OCI-M1 (cell line): ENCODE data around the gene SMC5.
A peak's percentile ranks its signal among the peaks of the same experiment; 100 is the strongest.
"Not testable (repeated sequence)": the region's sequence is repeated elsewhere in the genome, so short reads cannot be mapped to it uniquely, and the experiment has no call there.

ENCODE experiments used
- DNase-seq: peaks from one replicate; lab custom pipeline; 2025; lab: John Stamatoyannopoulos, UW

The SMC5 gene

DNA sequence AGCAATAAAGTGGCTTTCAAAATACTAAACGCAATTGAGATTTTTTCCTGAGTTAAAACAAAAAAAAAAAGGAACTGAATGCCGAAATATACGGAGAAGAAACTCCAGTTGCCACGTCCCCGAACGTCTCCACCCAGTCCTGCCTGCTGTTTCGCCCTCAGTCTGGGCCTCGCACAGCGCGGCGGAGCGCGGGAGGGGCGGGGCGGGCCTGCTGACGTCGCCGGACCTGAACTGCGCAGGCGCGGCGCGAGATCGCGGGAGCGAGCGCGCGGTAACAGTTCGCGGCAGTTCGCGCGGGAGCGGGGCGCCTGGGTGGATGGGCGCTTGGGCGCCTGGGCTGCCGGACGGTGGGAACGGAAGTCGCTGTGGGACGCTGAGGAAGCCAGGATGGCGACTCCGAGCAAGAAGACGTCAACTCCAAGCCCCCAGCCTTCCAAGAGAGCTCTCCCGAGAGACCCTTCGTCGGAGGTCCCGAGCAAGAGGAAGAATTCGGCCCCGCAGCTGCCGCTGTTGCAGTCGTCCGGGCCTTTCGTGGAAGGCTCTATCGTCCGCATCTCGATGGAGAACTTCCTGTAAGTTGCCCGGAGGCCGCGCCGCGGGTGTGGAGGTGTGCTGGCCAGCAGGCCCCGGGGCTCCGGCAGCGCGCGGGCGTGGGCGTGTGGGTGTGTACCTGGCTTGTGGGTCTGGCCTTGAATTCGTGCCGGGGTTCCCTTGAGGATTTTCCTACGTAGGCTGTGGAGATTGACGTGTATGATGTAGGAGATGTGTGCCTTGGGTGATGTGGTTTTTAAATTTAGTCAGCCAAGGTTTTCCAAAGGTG lies at the start of gene SMC5:
SMC5 (plus strand) TSS at position 287 of the 820 bp plus-strand sequence; CDS start at position 388, 101 bp downstream.
- DNase-seq = peak; percentile 94

DNA sequence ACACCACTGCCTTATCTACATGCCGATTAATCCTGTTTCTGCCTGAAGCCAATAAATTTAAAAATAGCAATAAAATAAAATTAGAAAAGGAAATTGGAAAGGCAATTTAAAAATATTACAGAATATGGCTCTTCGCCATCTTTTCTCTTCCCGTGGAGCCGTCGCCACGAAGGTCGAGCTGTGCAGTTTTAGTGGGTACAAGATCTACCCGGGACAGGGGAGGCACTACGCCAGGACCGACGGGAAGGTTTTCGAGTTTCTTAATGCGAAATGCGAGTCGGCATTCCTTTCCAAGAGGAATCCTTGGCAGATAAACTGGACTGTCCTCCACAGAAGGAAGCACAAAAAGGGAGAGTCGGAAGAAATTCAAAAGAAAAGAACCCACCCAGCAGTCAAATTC lies 41.7 kb upstream of the SMC5 start:
- DNase-seq = no peak

GRCh38 chr9:70218767-70219166 lies 40.0 kb upstream of the SMC5 start:
- no peak for DNase-seq

DNA sequence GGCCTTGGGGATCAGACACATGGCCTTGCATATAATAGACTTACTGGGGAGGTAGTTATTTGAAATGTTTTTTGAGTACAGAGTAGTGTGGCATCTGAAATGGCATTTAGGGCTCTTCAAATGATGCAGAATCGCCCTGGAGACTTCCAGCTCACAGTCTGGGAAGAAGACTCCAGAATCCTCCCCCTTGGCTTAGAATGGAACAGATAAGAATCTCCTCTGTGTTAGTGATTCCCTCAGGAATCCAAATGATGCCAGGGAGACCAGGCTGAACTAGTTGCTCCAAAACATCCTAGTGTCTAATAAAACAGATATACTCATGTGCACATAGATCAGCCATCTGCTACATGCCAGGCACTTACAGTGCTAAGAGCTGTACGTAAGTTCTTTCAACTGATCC lies 38.6 kb upstream of the SMC5 start:
- no peak for DNase-seq

GRCh38 chr9:70222354-70222753 lies 36.4 kb upstream of the SMC5 start:
- no peak for DNase-seq

DNA sequence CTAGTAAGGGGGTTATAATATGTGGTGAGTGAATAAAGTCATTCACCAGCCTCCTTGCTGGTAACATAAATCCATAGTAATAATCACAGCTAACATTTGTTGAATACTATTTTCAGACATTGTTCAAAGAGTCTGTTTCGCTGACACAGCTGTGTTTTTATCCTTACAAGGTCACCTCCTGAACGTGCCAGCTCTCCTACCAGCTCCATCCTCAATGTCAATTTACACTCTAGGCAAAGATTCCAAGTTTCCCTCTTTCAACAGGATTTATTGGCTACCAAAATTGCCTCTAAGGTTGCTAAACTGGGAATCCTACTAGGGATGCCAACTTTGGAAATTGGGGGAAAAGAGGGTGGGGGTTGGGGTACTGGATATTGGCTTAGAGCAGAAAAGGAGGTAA lies 30.7 kb upstream of the SMC5 start:
- DNase-seq = no peak

GRCh38 chr9:70228611-70229010 lies 30.2 kb upstream of the SMC5 start:
- no peak for DNase-seq

DNA sequence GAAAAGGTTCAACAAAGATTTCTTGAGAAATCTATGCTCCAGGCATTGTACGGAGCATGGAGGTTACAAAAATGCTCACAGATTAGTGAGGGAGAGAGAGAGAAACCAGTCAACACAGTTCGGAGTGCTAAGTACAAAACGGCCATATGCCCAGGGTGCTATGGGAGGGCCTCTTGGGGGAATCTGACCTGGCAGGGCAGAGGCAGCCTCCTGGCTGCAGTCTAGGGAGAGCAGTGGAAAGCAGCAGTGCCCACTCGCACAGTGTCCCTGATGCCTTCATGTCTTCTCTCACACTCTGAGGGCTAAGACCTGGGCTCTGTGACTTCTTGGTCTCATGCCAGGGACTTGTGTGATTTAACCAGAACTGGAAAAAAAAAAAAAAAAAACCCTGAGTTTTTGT lies 29.8 kb upstream of the SMC5 start:
- no peak for DNase-seq

- peak; percentile 24 for DNase-seq
Observed at GRCh38 chr9:70229579-70229978, 29.2 kb upstream of the SMC5 start.

- DNase-seq = no peak
Observed at GRCh38 chr9:70232476-70232875, 26.3 kb upstream of the SMC5 start.

DNA sequence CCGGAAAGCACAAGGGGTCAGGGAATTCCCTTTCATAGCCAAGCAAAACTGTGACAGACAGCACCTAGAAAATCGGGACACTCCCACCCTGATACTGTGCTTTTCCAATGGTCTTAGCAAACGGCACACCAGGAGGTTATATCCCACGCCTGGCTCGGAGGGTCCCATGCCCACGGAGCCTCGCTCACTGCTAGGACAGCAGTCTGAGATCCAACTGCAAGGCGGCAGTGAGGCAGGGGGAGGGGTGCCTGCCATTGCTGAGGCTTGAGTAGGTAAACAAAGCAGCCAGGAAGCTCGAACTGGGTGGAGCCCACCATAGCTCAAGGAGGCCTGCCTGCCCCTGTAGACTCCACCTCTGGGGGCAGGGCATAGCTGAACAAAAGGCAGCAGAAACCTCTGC lies 24.6 kb upstream of the SMC5 start:
- DNase-seq = not testable (repeated sequence)

- not testable (repeated sequence) for DNase-seq
Observed at GRCh38 chr9:70245952-70246351, 12.8 kb upstream of the SMC5 start.

DNA sequence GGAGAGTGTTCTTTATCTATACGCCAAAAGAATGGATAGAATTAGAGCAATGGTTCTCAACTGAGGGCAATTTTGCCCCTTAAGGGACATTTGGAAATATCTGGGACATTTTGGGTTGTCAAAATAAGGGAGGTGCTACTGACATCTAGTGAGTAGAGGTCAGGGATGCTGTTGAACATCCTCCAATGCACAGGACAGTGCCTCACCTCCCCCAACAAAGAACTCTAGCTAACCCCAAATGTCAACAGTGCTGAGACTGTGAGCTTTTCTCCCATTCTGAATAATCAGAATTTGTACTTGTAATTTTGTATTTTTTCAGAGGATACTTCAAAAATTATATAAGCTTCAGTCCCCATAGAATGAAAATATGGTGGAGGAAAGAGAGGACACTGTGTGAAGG lies 8.6 kb upstream of the SMC5 start:
- no peak for DNase-seq

DNA sequence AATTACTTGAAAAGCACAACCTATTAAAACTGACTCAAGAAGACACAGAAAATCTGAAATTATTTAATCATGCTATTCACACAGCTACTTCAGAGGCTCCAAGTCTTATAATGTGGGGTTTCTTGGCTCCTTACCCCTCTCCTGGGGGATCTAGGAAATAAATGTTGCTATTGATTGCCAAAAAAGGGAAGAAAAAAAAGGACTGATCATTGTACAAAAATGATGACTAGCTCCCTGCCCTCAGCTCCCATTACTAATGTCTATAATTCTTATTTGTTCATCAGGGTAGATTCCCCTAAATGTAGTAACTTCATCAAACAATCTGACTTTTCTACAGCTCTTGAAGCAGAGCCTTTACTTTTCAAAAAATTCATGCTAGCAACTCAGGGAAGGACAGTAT lies 3.3 kb upstream of the SMC5 start:
- DNase-seq = no peak

DNA sequence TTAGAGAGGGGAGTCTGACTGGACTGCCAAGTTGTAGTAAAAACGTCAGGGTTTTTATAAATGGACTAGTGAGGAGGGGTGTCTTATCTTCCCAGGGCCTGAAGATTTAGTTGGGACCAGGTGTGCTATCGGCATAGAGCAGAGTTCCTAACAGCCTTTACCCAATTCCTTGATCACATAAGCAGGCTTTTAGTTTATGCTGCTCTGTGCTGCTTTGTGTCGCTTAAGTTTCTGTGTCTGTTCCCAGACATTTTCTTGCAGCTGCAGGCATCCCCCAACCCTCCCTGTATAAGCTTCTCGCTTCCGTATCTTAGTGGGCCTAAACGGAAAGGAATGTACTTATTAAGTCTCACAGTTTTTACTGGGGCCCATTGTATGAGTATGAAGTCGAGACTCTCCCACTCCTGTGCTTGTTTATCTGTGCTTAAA lies 2.6 kb upstream of the SMC5 start:
- no peak for DNase-seq

DNA sequence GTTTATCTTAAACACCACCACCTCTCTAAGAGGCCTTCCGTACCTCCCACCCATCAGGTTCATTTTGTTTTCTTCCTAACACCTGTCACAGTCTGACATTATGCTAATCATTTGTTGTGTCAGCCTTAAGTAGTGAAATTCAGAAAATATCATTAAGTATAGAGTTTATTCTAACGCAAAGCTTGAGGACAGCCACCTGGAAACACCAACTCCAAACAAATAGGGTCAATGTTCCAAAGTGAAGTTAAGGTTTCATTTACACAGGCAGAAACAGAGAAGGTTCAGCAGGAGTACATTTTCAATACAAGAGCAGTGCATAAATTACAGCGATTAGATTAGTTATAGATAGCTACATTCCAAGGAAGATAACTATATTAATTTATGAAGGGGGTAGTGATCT lies 1.3 kb upstream of the SMC5 start:
- no peak for DNase-seq

DNA sequence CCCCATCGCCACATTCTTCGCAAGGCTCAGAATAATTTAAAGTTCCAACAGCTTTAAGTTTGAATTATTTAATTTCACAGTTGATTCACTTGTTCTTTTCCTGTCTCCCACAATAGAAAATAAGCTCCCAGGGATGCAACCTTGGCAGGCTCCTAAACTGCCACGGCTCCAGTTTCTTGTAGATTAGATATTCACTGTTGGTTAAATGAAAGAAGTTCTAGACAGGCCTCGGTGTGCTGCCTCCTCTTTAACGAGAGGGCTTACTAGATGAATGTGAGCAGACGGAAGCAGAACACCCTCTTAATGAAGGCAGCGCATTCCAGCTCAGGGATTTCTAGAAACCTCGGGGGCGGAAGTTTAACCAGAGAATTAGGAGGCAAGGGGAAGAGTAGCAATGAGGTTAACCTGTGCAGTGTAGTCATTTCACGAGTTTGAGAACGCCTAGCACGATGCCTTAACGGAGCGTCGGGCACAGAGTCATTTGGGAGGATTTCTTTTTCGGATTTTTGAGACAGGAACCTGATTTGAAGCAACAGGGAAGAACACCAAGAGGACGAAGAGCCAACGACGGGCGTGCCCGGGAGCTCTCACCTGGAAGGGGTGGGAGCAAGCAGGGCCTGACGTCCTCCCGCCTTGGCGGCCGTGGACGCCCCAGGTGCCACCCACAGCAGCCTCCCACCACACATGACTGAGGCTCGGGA lies 637 bp upstream of the SMC5 start:
- DNase-seq = peak; percentile 71

GRCh38 chr9:70259512-70259802 lies 679 bp downstream of the SMC5 start:
- peak; percentile 51 for DNase-seq

DNA sequence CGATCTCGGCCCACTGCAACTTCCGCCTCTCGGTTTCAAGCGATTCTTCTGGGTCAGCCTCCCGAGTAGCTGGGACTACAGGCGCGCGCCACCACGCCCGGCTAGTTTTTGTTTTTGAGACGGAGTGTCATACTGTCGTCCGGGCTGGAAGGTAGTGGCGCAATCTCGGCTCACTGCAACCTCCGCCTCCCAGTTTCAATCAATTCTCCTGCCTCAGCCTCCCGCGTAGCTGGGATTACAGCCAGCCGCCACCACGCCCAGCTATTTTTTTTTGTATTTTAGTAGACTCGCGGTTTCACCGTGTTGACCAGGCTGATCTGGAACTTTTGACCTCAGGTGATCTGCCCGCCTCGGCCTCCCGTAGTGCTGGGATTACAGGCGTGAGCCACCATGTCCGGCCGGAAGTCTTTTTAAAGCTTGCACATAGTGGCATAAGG lies 1.2 kb downstream of the SMC5 start:
- no peak for DNase-seq

- no peak for DNase-seq
Observed at GRCh38 chr9:70260606-70261005, 1.8 kb downstream of the SMC5 start.

- DNase-seq = no peak
Observed at GRCh38 chr9:70261131-70261870, 2.5 kb downstream of the SMC5 start.

- DNase-seq = no peak
Observed at GRCh38 chr9:70262366-70262765, 3.6 kb downstream of the SMC5 start.

GRCh38 chr9:70262948-70263347 lies 4.2 kb downstream of the SMC5 start:
- DNase-seq = no peak
